Thyroid gland (tissue), 4 donors: ENCODE measurements around the gene LMBR1.

Experiments
- CTCF ChIP-seq, 6 experiments: fragments of 200-600 bp in 3 of 6; fragments of 450-650 bp in 3 of 6; sonication (generic) in 3 of 6; IDR thresholded peaks; one replicate each; pipeline ENCODE4 v1.5.1; 2016 to 2019; ENCODE audit warnings: antibody characterized with exemption in 6 of 6, mild to moderate bottlenecking in 2 of 6, inconsistent platforms in 1 of 6, moderate library complexity in 1 of 6
- POLR2A ChIP-seq, 2 donors: fragments of 450-650 bp; IDR thresholded peaks; one replicate each; pipeline ENCODE4 v1.6.1; 2017; ENCODE audit warnings: antibody characterized with exemption in 2 of 2, mild to moderate bottlenecking in 2 of 2, moderate library complexity in 1 of 2

- TF ChIP-seq CTCF (IDR thresholded peaks at IDR 0.05) (no peak), POLR2A (IDR thresholded peaks at IDR 0.05) (no peak)
Measured at GRCh38 chr7:156918635-156919034, 25.7 kb upstream of the LMBR1 start.
